Pancreas (tissue), 10 donors: ENCODE data around the gene EMC9. TPM values are rescaled to one million over a fixed set of nuclear protein-coding genes. Genes with fewer than 3 reads are reported as not detected.
A peak's percentile ranks its signal among the peaks of the same experiment; 100 is the strongest.

Source experiments
- ATAC-seq, 4 donors: fragments of 200-7000 bp; cut with Tn5 transposase; one replicate each; pipeline versions ENCODE4 v1.8.0 to v1.9.1; 2020; ENCODE audit warnings: mild to moderate bottlenecking in 4 of 4, moderate library complexity in 4 of 4
- DNase-seq, 6 donors: peaks; one replicate each; pipeline ENCODE4 v3.0.0-alpha.2; 2020
- FAIRE-seq: peaks from 2 replicates; lab custom pipeline; 2012; peaks lifted over from hg19 to GRCh38; lab: Jason Lieb, UNC
- H3K27ac ChIP-seq, 4 donors: fragments of 200-600 bp; sonication (generic); 1 replicate in 3 of 4; 2 replicates in 1 of 4; pipeline versions ENCODE4 v1.5.0 to v1.8.0; 2020
- H3K27me3 ChIP-seq, 4 donors: fragments of 200-600 bp; one replicate each; pipeline ENCODE4 v1.8.0; 2021
- H3K36me3 ChIP-seq, 3 donors: fragments of 200-600 bp; sonication (generic) in 1 of 3; one replicate each; pipeline versions ENCODE4 v1.5.0 to v1.8.0; 2020 to 2021
- H3K4me1 ChIP-seq, 3 donors: fragments of 200-600 bp; one replicate each; pipeline ENCODE4 v1.8.0; 2021
- H3K4me3 ChIP-seq, 4 donors: fragments of 200-600 bp; sonication (generic) in 2 of 4; one replicate each; pipeline versions ENCODE4 v1.5.0 to v1.8.0; 2020 to 2021
- H3K9me3 ChIP-seq, 4 donors: fragments of 200-600 bp; one replicate each; pipeline ENCODE4 v1.8.0; 2021
- CTCF ChIP-seq, 4 donors: fragments of 200-600 bp; sonication (generic) in 3 of 4; IDR thresholded peaks; one replicate each; pipeline versions ENCODE4 v1.5.0 to v1.8.0; 2021; ENCODE audit warnings: antibody characterized with exemption in 4 of 4
- WGBS, 2 donors: extraction: QIAGEN DNeasy Blood & Tissue Kit; methylation state at CpG; one replicate each; pipeline ENCODE4 v1.1.7; 2013; 5-methylcytosine and 5-hydroxymethylcytosine counted together
- intact Hi-C, 3 donors: fragments of 100-400 bp; cut with DNase I; formaldehyde crosslinking; loops; one replicate each; pipeline versions ENCODE4 v1.11.1 to v1.14.2; 2022
- polyA plus RNA-seq, 2 donors: library from polyadenylated mRNA; stranded (reverse); fragments of 200-250 nt; gene quantifications; one replicate each; pipeline ENCODE4 v1.2.3, GENCODE V29; 2013
- total RNA-seq, 6 donors: library from RNA; stranded (reverse); fragmentation: NEBNext Ultra II Directional in 4 of 6; extraction: Animal tissue kit (Norgen Biotek cat#: 25700) in 4 of 6; gene quantifications; one replicate each; pipeline versions ENCODE4 v1.2.1 to v1.2.4, GENCODE V29; 2021 to 2023
- donor health status: healthy with polysubstance abuse.
- donor health status: DM: no; HTN: no; CAD: no; lungs with moderate emphysema.
- donor health status: DM: no; HTN: no; CAD: no.
- donor health status: control.
- donor health status: control.
- donor health status: Bipolar disorder and iron deficiency.
- donor health status: DM: yes; HTN: yes; CAD: no.
- donor health status: DM: no; HTN: no; CAD: no.
- donor health status: DM: no; HTN: no; CAD: no.
- donor health status: DM: yes; HTN: yes; CAD: no.

The EMC9 gene
- total and polyA plus RNA-seq, 8 donors, result 8.1 to 72.6 (median 14.1) TPM

- intact Hi-C loops, result no loop called here
- 91 to 94% methylated on average over 7 of the region's 7 CpGs for WGBS, 2 donors
- no peak for TF ChIP-seq CTCF (IDR thresholded peaks at IDR 0.05)
These were observed 43.6 kb upstream of the EMC9 start for GRCh38 chr14:24185026-24185425.

GRCh38 chr14:24184104-24184970 is 42.9 kb upstream of the EMC9 start:
- no peak for TF ChIP-seq CTCF (IDR thresholded peaks at IDR 0.05)
- H3K27me3 ChIP-seq, result no peaks in the 10 kb centered on the region
- DNase-seq (peak in 1 of 6 donors; percentile 66), FAIRE-seq (no peak), ATAC-seq (no peak)
- no peak overlapping the region for H3K4me3 ChIP-seq
- H3K4me1 ChIP-seq, result peaks cover 0 to 11% (median 9%) of the 10 kb centered on the region in 3 donors
- intact Hi-C loops, result no loop called here
- peaks cover 3 to 55% (median 38%) of the 10 kb centered on the region in 3 donors for H3K36me3 ChIP-seq
- H3K9me3 ChIP-seq, result no peaks in the 10 kb centered on the region
- H3K27ac ChIP-seq, result no peak overlapping the region
- WGBS, 2 donors, result 86 to 87% methylated on average over 19 of the region's 19 CpGs

More at GRCh38 chr14:24185026-24185425, 43.6 kb upstream of the EMC9 start:
- H3K36me3 ChIP-seq, result peaks cover 3 to 53% (median 34%) of the 10 kb centered on the region in 3 donors
- no peak overlapping the region for H3K27ac ChIP-seq
- H3K4me1 ChIP-seq, result peaks cover 0 to 11% (median 9%) of the 10 kb centered on the region in 3 donors
- DNase-seq (peak in 1 of 6 donors; percentile 26), ATAC-seq (no peak), FAIRE-seq (no peak)
- H3K27me3 ChIP-seq, result no peaks in the 10 kb centered on the region
- no peaks in the 10 kb centered on the region for H3K9me3 ChIP-seq
- H3K4me3 ChIP-seq, result no peak overlapping the region

- H3K27me3 ChIP-seq, result no peaks in the 10 kb centered on the region
- WGBS, 2 donors, result 87 to 94% methylated on average over 15 of the region's 15 CpGs
- FAIRE-seq, result no peak
- DNase-seq, result peak in 1 of 6 donors; percentile 63
- no peak overlapping the region for H3K27ac ChIP-seq
- peaks cover 3 to 63% (median 38%) of the 10 kb centered on the region in 3 donors for H3K36me3 ChIP-seq
- H3K9me3 ChIP-seq, result no peaks in the 10 kb centered on the region
- no peak for ATAC-seq
- intact Hi-C loops, result no loop called here
- no peak for TF ChIP-seq CTCF (IDR thresholded peaks at IDR 0.05)
- peaks cover 0 to 8% (median 5%) of the 10 kb centered on the region in 3 donors for H3K4me1 ChIP-seq
- H3K4me3 ChIP-seq, result no peak overlapping the region
These were observed 41.7 kb upstream of the EMC9 start for GRCh38 chr14:24183014-24183481.

- Histone ChIP-seq H3K27me3 (no peaks in the 10 kb centered on the region), H3K4me1 (peaks cover 0 to under 1% (median under 1%) of the 10 kb centered on the region in 3 donors), H3K9me3 (no peaks in the 10 kb centered on the region), H3K36me3 (peaks cover 3 to 65% (median 44%) of the 10 kb centered on the region in 3 donors), H3K27ac (no peak overlapping the region), H3K4me3 (no peak overlapping the region)
- DNase-seq (peak in 1 of 6 donors; percentile 40), ATAC-seq (no peak), FAIRE-seq (no peak)
- 87 to 92% methylated on average over 14 of the region's 14 CpGs for WGBS, 2 donors
- TF ChIP-seq CTCF (IDR thresholded peaks at IDR 0.05), result no peak
- intact Hi-C loops, result no loop called here
These were observed 40.9 kb upstream of the EMC9 start for GRCh38 chr14:24182110-24182882.
